GM12878 (cell line): ENCODE measurements around the gene MYO7B. TPM values are rescaled to one million over a fixed set of nuclear protein-coding genes. Genes with fewer than 3 reads are reported as not detected.

Experiments used
- ATAC-seq: fragments of 200-7000 bp; cut with Tn5 transposase; 3 replicates; pipeline ENCODE4 v1.9.1; 2020; ENCODE audit warnings: mild to moderate bottlenecking, moderate library complexity
- BruUV-seq: library from RNA; stranded (reverse); fragments of 400-500 nt; replicated peaks from 2 replicates; lab custom pipeline; 2021; lab: Mats Ljungman, UMichigan
- CTCF ChIA-PET: fragments of 300-600 bp; sonication (Branson Sonifier 250); formaldehyde crosslinking; extraction: SDS; loops from one replicate; lab custom pipeline; 2021; ENCODE audit warnings: inconsistent platforms; lab: Yijun Ruan, JAX
- POLR2A ChIA-PET: fragments of 350-600 bp; formaldehyde crosslinking; extraction: SDS; loops from one replicate; lab custom pipeline; 2021; ENCODE audit warnings: inconsistent platforms; lab: Charles Lee
- RAD21 ChIA-PET: fragments of 300-600 bp; sonication (Branson Sonifier 250); formaldehyde crosslinking; loops from one replicate; lab custom pipeline; 2023; ENCODE audit warnings: antibody characterized with exemption; ENCODE audit not compliant: unreplicated experiment; lab: Charles Lee
- SMC1A ChIA-PET: fragments of 300-600 bp; sonication (Branson Sonifier 250); formaldehyde crosslinking; loops from one replicate; lab custom pipeline; 2023; ENCODE audit not compliant: unreplicated experiment, uncharacterized antibody; lab: Charles Lee
- DNase-seq: peaks from one replicate; pipeline ENCODE4 v3.0.0-alpha.2; 2011; ENCODE audit warnings: low read depth, low spot score
- FAIRE-seq: peaks from 3 replicates; lab custom pipeline; 2011; peaks lifted over from hg19 to GRCh38; lab: Jason Lieb, UNC
- H2AFZ ChIP-seq: 2 replicates; pipeline ENCODE4 v1.6.0; 2011; ENCODE audit warnings: low read depth, low read length, control low read depth; ENCODE audit not compliant: control insufficient read depth
- H3K27ac ChIP-seq: 2 replicates; pipeline ENCODE4 v1.5.1; 2011; ENCODE audit warnings: control low read depth; ENCODE audit not compliant: control insufficient read depth, insufficient read depth
- H3K27me3 ChIP-seq, 2 experiments: replicated peaks in 1 of 2; 2 replicates each; pipeline versions ENCODE4 v1.6.0 to v1.6.1; 2011; ENCODE audit warnings: low read length in 1 of 2; ENCODE audit not compliant: control insufficient read depth in 2 of 2, insufficient read depth in 2 of 2
- H3K36me3 ChIP-seq, 2 experiments: 2 replicates each; pipeline ENCODE4 v1.5.1; 2011; ENCODE audit warnings: low read length in 1 of 2; ENCODE audit not compliant: control insufficient read depth in 2 of 2, insufficient read depth in 2 of 2
- H3K4me1 ChIP-seq: 2 replicates; pipeline ENCODE4 v1.6.1; 2011; ENCODE audit warnings: mild to moderate bottlenecking, low read length, moderate library complexity, mixed read lengths; ENCODE audit not compliant: control insufficient read depth, insufficient read depth
- H3K4me2 ChIP-seq: 2 replicates; pipeline ENCODE4 v1.6.0; 2011; ENCODE audit warnings: control low read depth; ENCODE audit not compliant: control insufficient read depth, insufficient read depth
- H3K4me3 ChIP-seq: fragments of 200-600 bp; sonication (generic); 2 replicates; pipeline ENCODE4 v1.5.1; 2016
- H3K79me2 ChIP-seq: 2 replicates; pipeline ENCODE4 v1.6.0; 2011; ENCODE audit warnings: low read length; ENCODE audit not compliant: control insufficient read depth, insufficient read depth
- H3K9ac ChIP-seq: 2 replicates; pipeline ENCODE4 v1.8.0; 2011; ENCODE audit warnings: low read length, control low read depth, mixed read lengths; ENCODE audit not compliant: control insufficient read depth, insufficient read depth
- H3K9me3 ChIP-seq: replicated peaks from 3 replicates; pipeline ENCODE4 v1.5.1; 2011; ENCODE audit warnings: mild to moderate bottlenecking, low read length; ENCODE audit not compliant: control insufficient read depth, insufficient read depth
- H4K20me1 ChIP-seq: 2 replicates; pipeline ENCODE4 v1.6.0; 2011; ENCODE audit not compliant: control insufficient read depth, insufficient read depth
- ETV6 ChIP-seq, 2 experiments: fragments of 450-650 bp in 1 of 2; IDR thresholded peaks in 1 of 2; conservative IDR thresholded peaks in 1 of 2; 2 replicates each; pipeline ENCODE4 v1.6.1; 2014; ENCODE audit warnings: antibody characterized with exemption in 1 of 2, borderline replicate concordance in 1 of 2, low read depth in 1 of 2, mild to moderate bottlenecking in 1 of 2, moderate library complexity in 1 of 2
- FOXK2 ChIP-seq: fragments of 450-650 bp; IDR thresholded peaks from 2 replicates; pipeline ENCODE4 v1.6.1; 2017; ENCODE audit warnings: mild to moderate bottlenecking, moderate library complexity
- STAT3 ChIP-seq: IDR thresholded peaks from 2 replicates; pipeline ENCODE4 v1.6.1; 2011; ENCODE audit warnings: low read depth, low read length, improper control_type of control experiment
- WGBS: methylation state at CpG from one replicate; pipeline ENCODE4 v1.1.6; 2016; ENCODE audit warnings: low lambda C conversion rate; ENCODE audit not compliant: insufficient replicate concordance, insufficient coverage; ENCODE audit errors: missing lambda C conversion rate; 5-methylcytosine and 5-hydroxymethylcytosine counted together
- in situ Hi-C: fragments of 300-500 bp; cut with MboI; formaldehyde crosslinking; loops from 9 replicates; pipeline ENCODE4 v1.14.3; 2018; ENCODE audit warnings: mixed read lengths
- intact Hi-C: fragments of 100-400 bp; cut with micrococcal nuclease; formaldehyde crosslinking; loops from one replicate; pipeline ENCODE4 v1.14.2; 2022; ENCODE audit not compliant: unreplicated experiment
- polyA plus RNA-seq, 11 experiments: library from polyadenylated mRNA; depleted of rRNA in 4 of 11; unstranded in 6 of 11; stranded (reverse) in 5 of 11; fragments of >200 nt; fragmentation: Nextera tagmentation in 4 of 11; fragmentation: Illumina TruSeq in 1 of 11; extraction: Ambion mirVana in 4 of 11; extraction: Trizol in 1 of 11; gene quantifications; 1 replicate in 1 of 11; 2 replicates in 10 of 11; pipeline versions ENCODE4 v1.2.1 to v1.2.3, GENCODE V29; 2011 to 2016; ENCODE audit warnings: inconsistent platforms in 2 of 11, missing spikeins in 2 of 11, low read depth in 1 of 11
- total RNA-seq, 4 experiments: library from RNA; depleted of rRNA in 3 of 4; stranded (reverse); fragments of >200 nt in 3 of 4; fragmentation: Illumina TruSeq in 1 of 4; extraction: Trizol in 1 of 4; gene quantifications; 2 replicates each; pipeline versions ENCODE4 v1.2.1 to v1.2.3, GENCODE V29; 2013 to 2021
- TF ChIP-seq, protein P1 (sequence below): IDR thresholded peaks from 2 replicates; pipeline ENCODE4 v1.6.1; 2012; ENCODE audit warnings: improper control_type of control experiment, low read depth, low read length; ENCODE audit not compliant: insufficient replicate concordance
- TF ChIP-seq, protein P2 (sequence below): fragments of 450-650 bp; IDR thresholded peaks from 2 replicates; pipeline ENCODE4 v1.6.1; 2017; ENCODE audit warnings: mild to moderate bottlenecking, low read depth, inconsistent platforms; ENCODE audit not compliant: poor library complexity, severe bottlenecking

MYO7B gene
- total and polyA plus RNA-seq, 10 of the 15 experiments (the other 5 are each of a cell fraction or from before 2014, with no cell fraction given) = 0.08 to 4.8 (median 1.2) TPM

DNA sequence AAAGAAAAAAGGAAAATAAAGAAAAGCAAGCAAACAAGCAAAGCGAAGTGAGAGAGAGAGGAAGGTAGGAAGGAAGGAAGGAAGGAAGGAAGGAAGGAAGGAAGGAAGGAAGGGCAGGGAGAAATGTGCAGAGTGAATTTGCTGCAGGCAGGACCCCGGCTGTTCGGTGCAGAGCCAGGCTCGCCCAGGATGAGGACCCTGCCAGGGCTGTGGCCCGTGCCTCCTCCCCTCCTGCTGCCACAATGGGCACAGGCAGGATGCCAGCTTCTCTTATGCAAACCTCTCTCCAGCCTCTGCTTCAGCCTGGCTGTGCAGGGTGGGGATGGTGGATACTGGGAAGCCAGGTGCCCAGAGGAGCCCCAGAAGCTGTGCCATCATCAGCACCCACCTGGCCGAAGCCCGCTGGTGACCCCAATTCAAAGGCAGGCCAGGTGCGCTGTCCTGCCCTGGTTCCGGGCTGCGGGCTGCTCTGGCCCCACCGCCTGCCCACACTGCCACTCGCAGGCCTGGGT, 113.7 kb downstream of the MYO7B start:
- no peaks in the 10 kb centered on the region for H3K79me2 ChIP-seq
- ChIA-PET RAD21 (interaction anchor here (2.3 kb wide), 1 partner anchor 58 kb away, joined by 23 read pairs; no protein-coding TSS in a partner anchor), SMC1A (interaction anchor here (1.1 to 4.6 kb wide), 2 partner anchors 35 to 58 kb away, joined by 4 to 26 read pairs; no protein-coding TSS in a partner anchor), POLR2A (no interaction called here), CTCF (interaction anchor here (1.0 to 8.3 kb wide), 6 partner anchors 8 to 119 kb away, joined by 3 to 90 read pairs (median 6); no protein-coding TSS in a partner anchor)
- intact Hi-C loops = loop anchor here (1.0 to 5.0 kb wide), 3 partner anchors 58 to 452 kb away; partner anchors contain the start of gene IWS1
- no peaks in the 10 kb centered on the region for H3K4me1 ChIP-seq
- in situ Hi-C loops = loop anchor here (5.0 kb wide), 1 partner anchor 452 kb away; no protein-coding TSS in a partner anchor
- TF ChIP-seq STAT3 (no peak), ETV6 (conservative IDR thresholded peaks at IDR 0.05 in 1 of 2, IDR thresholded peaks at IDR 0.05 in 1 of 2; ENCODE audit: borderline replicate concordance in 1 of 2, low read depth in 1 of 2) (peak in 1 of 2 experiments; percentile 69; a peak in 2 of 4 replicates), FOXK2 (no peak)
- TF ChIP-seq, protein P1, sequence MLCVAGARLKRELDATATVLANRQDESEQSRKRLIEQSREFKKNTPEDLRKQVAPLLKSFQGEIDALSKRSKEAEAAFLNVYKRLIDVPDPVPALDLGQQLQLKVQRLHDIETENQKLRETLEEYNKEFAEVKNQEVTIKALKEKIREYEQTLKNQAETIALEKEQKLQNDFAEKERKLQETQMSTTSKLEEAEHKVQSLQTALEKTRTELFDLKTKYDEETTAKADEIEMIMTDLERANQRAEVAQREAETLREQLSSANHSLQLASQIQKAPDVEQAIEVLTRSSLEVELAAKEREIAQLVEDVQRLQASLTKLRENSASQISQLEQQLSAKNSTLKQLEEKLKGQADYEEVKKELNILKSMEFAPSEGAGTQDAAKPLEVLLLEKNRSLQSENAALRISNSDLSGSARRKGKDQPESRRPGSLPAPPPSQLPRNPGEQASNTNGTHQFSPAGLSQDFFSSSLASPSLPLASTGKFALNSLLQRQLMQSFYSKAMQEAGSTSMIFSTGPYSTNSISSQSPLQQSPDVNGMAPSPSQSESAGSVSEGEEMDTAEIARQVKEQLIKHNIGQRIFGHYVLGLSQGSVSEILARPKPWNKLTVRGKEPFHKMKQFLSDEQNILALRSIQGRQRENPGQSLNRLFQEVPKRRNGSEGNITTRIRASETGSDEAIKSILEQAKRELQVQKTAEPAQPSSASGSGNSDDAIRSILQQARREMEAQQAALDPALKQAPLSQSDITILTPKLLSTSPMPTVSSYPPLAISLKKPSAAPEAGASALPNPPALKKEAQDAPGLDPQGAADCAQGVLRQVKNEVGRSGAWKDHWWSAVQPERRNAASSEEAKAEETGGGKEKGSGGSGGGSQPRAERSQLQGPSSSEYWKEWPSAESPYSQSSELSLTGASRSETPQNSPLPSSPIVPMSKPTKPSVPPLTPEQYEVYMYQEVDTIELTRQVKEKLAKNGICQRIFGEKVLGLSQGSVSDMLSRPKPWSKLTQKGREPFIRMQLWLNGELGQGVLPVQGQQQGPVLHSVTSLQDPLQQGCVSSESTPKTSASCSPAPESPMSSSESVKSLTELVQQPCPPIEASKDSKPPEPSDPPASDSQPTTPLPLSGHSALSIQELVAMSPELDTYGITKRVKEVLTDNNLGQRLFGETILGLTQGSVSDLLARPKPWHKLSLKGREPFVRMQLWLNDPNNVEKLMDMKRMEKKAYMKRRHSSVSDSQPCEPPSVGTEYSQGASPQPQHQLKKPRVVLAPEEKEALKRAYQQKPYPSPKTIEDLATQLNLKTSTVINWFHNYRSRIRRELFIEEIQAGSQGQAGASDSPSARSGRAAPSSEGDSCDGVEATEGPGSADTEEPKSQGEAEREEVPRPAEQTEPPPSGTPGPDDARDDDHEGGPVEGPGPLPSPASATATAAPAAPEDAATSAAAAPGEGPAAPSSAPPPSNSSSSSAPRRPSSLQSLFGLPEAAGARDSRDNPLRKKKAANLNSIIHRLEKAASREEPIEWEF = no peak
- TF ChIP-seq, protein P2, sequence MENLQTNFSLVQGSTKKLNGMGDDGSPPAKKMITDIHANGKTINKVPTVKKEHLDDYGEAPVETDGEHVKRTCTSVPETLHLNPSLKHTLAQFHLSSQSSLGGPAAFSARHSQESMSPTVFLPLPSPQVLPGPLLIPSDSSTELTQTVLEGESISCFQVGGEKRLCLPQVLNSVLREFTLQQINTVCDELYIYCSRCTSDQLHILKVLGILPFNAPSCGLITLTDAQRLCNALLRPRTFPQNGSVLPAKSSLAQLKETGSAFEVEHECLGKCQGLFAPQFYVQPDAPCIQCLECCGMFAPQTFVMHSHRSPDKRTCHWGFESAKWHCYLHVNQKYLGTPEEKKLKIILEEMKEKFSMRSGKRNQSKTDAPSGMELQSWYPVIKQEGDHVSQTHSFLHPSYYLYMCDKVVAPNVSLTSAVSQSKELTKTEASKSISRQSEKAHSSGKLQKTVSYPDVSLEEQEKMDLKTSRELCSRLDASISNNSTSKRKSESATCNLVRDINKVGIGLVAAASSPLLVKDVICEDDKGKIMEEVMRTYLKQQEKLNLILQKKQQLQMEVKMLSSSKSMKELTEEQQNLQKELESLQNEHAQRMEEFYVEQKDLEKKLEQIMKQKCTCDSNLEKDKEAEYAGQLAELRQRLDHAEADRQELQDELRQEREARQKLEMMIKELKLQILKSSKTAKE = no peak
- no peak overlapping the region for H2AFZ ChIP-seq
- no peaks in the 10 kb centered on the region for H4K20me1 ChIP-seq
- H3K9me3 ChIP-seq = no peaks in the 10 kb centered on the region
- H3K27ac ChIP-seq = no peak overlapping the region
- WGBS = 41% methylated on average over 12 of the region's 12 CpGs
- no TSS peak for BruUV-seq
- H3K9ac ChIP-seq = no peak overlapping the region
- FAIRE-seq = no peak
- H3K4me2 ChIP-seq = no peak overlapping the region
- H3K27me3 ChIP-seq = no peaks in the 10 kb centered on the region
- peak; percentile 10; the same call in 2 of the 3 replicates for ATAC-seq
- DNase-seq = no peak
- H3K4me3 ChIP-seq = no peak overlapping the region
- no peaks in the 10 kb centered on the region for H3K36me3 ChIP-seq
